Cardiac septum (tissue), 1 donor: ENCODE measurements around the gene ZDHHC19. TPM values are rescaled to one million over a fixed set of nuclear protein-coding genes. Genes with fewer than 3 reads are reported as not detected.
"Not testable (repeated sequence)": the region's sequence is repeated elsewhere in the genome, so short reads cannot be mapped to it uniquely, and the experiment has no call there.

Source experiments
- DNase-seq: peaks from one replicate; pipeline ENCODE4 v3.0.0-alpha.2; 2020; ENCODE audit warnings: low spot score
- intact Hi-C: fragments of 100-400 bp; cut with DNase I; formaldehyde crosslinking; loops from one replicate; pipeline ENCODE4 v1.14.0; 2022
- long read RNA-seq: library from polyadenylated mRNA; unstranded; transcript quantifications from one replicate; pipeline ENCODE4 v2.0.0, GENCODE V29; 2021
- total RNA-seq: library from RNA; stranded (reverse); fragmentation: NEBNext Ultra II Directional; extraction: Animal tissue kit (Norgen Biotek cat#: 25700); gene quantifications from one replicate; pipeline ENCODE4 v1.2.1, GENCODE V29; 2021
- donor health status: DM: no; HTN: no; CAD: no.

Gene ZDHHC19, protein sequence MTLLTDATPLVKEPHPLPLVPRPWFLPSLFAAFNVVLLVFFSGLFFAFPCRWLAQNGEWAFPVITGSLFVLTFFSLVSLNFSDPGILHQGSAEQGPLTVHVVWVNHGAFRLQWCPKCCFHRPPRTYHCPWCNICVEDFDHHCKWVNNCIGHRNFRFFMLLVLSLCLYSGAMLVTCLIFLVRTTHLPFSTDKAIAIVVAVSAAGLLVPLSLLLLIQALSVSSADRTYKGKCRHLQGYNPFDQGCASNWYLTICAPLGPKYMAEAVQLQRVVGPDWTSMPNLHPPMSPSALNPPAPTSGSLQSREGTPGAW
- total RNA-seq: 0.24 TPM
- long read RNA-seq: 0 reads

DNA sequence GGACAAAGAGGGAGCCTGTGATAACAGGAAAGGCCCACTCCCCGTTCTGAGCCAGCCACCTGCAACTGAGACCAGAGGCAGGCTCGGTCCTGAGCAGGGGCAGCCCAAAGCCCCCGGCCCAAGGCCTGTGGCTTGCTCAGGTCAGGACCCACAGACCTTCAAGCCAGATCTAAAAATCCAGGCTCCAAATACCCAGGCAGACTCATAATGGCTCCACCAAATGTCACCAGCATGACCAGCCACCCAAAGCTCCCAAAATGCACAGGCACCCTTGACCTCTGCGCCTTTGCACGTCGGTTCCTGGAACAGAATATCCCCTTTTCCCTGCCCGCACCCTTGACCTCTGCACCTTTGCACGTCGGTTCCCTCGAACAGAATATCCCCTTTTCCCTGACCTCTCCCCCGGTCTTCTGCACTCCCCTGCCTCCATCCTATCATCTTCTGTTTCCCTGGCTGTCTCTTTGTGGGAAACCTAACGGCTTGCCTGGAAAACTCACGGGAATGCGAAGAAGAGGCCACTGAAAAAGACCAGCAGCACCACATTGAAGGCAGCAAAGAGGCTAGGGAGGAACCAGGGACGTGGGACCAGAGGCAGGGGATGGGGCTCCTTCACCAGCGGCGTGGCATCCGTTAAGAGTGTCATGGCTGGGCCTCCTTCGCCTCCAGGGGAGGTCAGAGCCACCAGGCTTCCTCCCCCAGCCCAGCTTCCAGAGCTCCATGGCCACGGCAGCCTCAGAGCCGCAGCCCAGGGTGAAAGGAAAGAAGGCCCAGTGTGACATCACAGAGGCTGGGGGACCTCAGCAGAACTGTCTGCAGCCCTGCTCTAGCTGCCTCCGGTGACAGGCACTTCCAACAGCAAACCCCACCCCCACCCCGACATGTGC lies at the start of gene ZDHHC19:
Gene ZDHHC19 (minus strand): TSS at position 728 of the 884 bp plus-strand sequence. CDS start 85 bp downstream, at position 643.
- no peak for DNase-seq
- intact Hi-C loops: no loop called here

DNA sequence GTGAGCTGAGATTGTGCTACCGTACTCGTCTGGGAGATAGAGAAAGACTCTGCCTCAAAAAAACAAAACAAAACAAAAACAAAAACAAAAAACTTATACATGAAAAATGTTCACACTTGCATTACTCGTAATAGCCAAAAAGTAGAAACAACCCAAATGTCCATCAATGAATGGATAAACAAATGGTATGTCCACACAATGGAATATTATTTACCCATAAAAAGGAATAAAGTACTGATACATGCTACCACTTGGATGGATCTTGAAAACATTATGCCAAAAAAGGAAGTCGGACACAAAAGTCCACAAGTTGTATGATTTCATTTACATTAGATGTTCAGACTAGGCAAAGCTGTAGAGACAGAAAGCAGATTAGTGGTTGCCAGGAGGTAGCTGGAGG lies 49.6 kb upstream of the ZDHHC19 start:
- intact Hi-C loops: no loop called here
- no peak for DNase-seq

DNA sequence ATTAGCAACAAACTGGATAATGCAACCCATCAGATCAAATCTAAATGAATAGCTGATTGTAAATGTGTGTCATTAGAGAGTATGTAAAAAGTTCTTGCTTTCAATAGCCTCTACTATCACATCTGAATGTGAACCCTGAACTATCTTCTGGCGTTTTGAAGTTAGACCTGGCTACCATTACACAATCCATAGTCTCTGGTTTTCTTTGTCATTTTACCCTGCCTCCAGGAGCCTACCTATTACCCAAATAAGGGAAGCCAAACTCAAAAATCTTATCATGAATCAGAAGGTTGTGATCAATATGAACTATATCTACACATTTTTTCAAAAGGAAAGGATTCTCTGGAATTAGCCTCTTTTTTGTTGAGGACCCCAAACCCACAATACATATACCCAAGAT lies 44.6 kb upstream of the ZDHHC19 start:
- intact Hi-C loops: loop anchor here (10.0 kb wide), 1 partner anchor 429 kb away; no protein-coding TSS in a partner anchor

DNA sequence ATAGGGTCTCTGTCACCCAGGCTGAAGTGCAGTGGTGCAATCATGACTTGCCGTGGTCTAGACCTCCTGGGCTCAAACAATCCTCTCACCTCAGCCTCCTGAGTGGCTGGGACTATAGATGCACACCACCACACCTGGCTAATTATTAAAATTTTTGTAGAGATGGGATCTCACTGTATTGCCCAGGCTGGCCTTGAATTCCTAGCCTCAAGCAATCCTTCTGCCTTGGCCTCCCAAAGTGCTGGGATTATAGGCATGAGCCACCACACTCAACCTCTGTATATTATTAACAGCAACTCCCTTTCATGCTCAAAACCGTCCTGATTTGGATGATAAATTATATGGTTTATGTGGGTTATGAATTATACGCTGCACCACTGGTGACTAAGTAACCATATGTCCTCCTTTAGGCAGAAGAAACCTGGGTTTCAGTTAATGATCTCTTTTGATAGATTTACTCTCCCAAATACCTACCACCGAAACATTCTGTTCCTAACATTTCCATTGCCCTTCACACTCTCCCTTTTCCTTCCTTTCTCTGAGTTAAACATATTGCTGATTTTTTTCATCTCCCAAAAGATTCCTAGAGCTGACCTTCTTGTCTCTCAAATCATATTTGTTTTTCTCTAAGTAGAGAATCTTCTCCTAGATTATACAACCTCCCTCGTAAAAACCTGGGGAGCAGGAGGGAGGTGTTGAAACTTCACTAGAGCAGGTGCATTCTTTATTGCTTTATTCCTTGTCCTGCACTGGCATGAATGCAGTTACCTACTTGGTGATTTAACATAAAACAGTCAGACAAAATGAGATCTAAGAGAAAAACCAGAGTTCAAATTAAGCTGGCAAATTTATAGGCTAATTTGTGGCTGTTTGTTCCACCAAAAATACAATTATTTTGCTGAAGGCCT lies 43.4 kb upstream of the ZDHHC19 start:
- no peak for DNase-seq
- intact Hi-C loops: loop anchor here (10.0 kb wide), 1 partner anchor 430 kb away; no protein-coding TSS in a partner anchor

More for the DNA sequence above, 44.6 kb upstream of the ZDHHC19 start:
- DNase-seq: no peak

DNA sequence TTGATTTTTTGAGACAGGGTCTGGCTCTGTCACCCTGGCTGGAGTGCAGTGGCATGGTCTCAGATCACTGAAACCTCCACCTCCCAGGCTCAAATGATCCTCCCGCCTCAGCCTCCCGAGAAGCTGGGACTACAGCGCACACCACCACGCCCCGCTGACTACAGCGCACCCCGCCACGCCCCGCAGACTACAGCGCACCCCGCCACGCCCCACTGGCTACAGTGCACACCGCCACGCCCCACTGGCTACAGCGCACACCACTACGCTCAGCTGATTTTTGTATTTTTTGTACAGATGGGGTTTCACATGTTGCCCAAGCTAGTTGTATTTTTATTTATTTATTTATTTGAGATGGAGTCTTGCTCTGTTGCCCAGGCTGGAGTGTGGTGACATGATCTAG lies 40.7 kb upstream of the ZDHHC19 start:
- intact Hi-C loops: loop anchor here (2.0 to 10.0 kb wide), 2 partner anchors 267 to 433 kb away; no protein-coding TSS in a partner anchor
- no peak for DNase-seq

DNA sequence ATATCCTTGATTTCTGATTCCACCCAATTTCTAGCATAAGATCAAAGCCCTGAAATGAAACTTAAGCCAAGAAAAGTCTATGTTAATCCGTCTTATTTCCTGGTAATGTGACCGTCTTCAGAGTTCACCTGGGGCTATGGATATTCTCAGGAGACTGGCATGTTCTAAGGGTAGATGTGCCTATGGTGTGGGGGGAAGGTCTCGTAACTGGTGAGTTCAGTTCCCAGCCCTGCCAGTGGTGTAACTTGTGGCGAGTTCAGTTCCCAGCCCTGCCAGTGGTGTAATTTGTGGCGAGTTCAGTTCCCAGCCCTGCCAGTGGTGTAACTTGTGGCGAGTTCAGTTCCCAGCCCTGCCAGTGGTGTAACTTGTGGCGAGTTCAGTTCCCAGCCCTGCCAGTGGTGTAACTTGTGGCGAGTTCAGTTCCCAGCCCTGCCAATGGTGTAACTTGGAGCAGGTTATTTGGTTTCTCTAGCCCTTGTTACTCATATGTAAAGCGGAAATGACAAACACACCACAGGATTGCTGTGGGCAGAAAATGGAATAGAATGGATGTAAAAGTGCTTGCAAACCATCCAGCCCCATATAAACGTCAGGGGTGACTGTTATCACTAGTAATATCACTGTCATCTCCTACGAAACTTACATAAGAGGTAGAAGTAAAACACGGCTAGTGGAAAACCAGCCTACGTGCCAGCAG lies 35.6 kb upstream of the ZDHHC19 start:
- DNase-seq: no peak
- intact Hi-C loops: no loop called here

DNA sequence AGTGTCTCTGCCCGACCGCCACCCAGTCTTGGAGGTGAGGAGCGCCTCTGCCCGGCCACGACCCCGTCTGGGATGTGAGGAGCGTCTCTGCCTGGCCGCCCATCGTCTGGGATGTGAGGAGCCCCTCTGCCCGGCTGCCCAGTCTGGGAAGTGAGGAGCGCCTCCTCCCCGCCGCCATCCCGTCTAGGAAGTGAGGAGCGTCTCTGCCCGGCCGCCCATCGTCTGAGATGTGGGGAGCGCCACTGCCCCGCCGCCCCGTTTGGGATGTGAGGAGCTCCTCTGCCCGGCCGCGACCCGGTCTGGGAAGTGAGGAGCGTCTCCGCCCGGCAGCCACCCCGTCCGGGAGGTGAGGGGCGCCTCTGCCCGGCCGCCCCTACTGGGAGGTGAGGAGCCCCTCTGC lies 33.0 kb upstream of the ZDHHC19 start:
- intact Hi-C loops, DNase-seq: not testable (repeated sequence)

DNA sequence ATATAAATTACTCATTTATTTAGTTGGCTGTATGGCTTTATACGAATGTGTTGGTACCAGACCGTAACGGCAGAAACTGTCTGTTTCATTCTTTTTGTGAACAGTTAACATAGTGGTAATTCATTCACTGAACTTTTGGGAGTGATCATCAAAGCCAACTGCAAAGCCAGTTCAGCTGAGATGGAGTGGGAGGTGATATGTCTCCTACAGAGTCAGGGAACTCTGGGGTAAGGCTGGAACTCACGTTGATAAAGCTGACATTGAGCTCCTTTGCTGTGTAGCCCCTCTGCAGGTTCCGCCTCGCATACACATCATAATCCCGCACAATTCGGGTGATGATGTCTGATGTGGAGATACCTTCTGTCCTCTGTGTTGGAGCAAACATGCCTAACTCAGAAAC lies 30.5 kb upstream of the ZDHHC19 start:
- intact Hi-C loops: no loop called here
- DNase-seq: no peak

DNA sequence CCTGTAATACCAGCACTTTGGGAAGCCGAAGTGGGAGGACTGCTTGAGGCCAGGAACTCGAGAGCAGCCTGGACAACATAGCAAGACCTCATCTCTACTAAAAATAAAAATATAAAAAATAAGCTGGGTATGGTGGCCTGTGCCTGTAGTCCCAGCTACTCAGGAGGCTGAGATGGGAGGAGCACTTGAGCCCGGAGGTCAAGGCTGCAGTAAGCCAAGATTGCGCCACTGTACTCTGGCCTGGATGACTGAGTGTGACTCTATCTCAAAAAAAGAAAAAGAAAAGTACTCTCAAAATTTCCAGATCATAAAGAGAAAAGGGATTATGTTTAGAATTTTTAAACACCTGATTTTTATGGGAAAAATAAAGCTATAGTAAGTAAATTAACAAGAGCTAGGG lies 29.2 kb upstream of the ZDHHC19 start:
- DNase-seq: no peak
- intact Hi-C loops: no loop called here

DNA sequence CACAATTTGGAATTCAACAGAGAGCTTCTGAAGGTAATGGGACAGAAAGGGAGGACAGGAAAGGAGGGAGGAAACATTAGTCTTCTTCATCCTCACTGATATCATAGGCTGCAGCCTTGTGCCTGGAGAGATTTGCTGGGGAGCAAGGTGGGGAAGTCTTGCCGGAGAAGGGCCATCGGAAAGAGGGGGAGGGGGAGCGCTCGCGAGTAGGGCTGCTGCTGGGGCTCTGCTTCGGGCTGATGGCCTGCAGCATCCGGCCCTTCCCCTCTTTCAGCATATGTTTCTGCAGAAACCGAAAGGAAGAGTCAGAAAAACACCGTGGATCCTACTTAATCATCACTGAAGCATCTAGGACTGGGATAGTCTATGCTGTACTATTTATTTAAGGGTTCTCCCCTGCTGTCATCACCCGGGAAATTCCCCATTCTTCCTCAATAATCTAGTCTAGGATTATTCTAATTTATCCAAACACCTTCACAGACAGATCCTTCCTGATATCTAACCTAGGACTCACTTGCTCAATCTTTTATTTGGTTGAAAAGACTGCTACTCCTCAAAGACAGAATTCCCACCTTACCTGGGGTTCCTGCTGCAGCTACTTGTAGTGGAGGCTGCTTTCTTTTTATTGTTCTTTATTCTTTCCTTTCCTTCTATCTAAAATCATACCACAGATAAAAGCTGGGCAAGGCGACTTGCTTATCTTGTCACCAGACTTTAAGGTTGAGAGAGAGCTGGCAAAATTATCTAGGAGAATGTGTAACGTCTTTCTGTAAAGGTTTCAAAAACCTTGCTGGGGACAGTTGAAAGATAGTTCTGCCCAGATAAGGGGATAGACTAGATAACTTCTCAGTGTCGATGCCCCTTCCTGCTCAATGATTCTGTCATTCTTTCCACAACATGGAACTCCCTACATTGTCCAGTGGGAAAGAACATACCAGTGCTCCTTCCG lies 27.7 kb upstream of the ZDHHC19 start:
- intact Hi-C loops: no loop called here
- DNase-seq: no peak

DNA sequence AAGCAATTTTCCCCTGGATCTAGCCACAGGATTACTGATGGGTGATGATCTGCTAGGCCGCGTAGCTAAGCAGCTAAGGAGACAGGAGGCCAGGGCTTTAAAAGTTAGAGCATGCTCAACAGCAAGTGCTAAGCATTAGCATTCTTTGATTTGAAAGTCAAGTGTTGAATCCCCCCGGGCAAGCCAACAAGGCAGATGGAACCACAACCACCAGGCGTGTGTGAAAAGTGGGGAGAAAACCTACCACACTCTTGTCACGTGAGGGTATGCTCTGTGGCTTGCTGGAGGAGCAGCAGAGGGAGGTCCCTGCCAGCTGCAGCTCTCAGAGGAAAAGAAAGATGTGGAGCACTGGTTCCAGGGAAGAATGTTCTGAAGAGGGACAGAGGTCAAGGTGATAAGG lies 26.0 kb upstream of the ZDHHC19 start:
- intact Hi-C loops: no loop called here

DNA sequence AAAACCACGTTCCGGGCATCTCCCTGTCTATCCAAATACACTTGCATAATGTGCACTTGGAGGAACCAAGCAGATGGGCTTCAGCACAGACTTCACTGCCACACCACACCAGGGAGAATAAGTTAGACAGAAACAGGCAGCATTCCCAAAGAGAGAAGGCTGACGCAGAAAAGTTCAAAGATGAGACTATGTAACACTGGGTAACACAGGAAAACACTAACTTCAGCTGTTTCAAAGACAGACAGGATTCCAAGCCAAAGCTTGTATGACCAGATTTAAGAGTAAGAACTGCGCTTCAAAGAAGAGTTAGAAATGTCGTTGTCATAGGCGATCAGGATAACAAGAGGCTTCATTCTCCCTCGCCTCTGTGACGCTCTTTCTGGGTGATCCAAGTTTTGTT lies 25.0 kb upstream of the ZDHHC19 start:
- intact Hi-C loops: no loop called here
- DNase-seq: no peak

More for the DNA sequence above, 26.0 kb upstream of the ZDHHC19 start:
- DNase-seq: no peak

DNA sequence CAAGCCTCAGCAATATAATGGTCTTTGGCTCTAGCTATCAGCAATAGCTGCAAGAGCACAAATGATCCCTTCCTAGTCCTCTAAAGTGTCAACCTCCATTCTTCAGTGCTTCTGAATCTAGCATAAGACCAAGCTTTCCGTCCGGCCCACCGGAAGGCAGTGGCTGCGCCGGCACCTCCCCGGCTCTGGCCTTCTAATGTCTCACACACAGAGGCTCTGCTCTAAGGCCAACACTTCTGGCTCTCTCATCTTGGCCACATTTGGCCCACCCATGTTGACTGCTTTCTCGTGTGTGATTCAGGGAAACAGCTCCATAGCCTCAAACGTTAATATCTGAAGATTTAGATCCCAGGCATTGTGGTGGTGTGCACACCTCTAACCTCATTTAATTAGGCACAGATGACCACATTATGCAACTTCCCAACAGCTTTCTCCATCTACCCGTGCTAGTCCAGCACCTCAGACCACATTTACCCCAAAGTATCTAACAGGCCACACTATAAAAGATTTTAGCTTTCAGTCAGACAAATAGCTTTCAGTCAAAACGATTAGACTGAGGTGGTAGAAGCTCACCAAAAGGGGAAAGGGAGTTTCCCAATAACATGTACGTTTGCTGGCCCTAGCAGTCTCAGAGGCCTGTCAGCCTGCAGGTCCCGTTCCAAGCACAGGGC lies 24.4 kb upstream of the ZDHHC19 start:
- intact Hi-C loops: no loop called here

DNA sequence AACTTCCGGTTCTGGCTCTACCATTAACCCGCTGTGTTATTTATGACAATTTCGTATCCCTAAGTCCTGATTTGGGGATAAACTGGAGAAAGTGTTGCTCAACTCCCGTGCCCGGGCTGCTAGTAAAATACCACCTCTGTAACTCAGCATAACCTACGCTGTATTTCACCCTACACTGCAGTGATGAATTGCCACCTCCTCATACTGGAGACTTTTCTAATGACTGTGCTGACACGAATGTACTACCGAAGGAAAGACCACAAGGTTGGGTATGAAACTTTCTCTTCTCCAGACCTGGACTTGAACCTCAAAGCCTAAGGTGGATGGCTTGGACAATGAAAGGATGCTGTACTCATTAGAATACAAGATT lies 21.7 kb upstream of the ZDHHC19 start:
- intact Hi-C loops: no loop called here
- no peak for DNase-seq

More for the DNA sequence above, 24.4 kb upstream of the ZDHHC19 start:
- DNase-seq: no peak

DNA sequence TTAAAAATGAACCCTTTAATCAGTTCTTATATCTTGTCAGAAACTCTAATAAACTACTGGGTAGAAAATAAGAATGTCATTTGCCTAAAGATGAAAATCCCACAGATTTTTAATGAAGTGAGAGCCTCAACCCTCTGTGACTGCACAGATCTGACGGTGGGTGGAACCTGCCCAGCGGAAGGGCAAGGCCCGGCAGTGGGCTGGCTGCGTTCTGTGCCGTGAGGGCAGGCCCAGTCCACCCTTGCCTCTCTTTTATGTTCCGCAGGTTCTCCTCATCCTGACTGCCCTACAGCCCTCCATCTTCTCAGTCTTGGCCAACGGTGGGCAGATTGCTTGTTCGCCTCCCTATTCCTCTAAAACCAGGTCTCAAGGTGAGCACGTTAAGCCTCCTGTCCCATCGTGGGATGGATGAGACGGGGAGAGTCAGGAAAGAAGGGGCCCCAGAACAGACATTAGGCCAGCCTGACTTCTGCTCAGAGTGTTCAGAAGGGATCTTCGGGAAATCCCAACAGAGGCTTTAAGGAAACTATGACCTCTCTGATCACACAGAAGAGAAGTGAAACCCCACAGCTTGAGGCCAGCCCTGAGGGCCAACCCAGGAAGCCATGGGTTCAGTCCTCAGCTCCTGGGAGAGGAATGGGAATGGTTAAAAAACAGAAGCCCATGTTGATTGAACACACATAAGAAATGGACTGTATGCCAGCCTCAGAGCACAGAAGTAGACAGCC lies 21.1 kb upstream of the ZDHHC19 start:
- intact Hi-C loops: no loop called here
- no peak for DNase-seq

DNA sequence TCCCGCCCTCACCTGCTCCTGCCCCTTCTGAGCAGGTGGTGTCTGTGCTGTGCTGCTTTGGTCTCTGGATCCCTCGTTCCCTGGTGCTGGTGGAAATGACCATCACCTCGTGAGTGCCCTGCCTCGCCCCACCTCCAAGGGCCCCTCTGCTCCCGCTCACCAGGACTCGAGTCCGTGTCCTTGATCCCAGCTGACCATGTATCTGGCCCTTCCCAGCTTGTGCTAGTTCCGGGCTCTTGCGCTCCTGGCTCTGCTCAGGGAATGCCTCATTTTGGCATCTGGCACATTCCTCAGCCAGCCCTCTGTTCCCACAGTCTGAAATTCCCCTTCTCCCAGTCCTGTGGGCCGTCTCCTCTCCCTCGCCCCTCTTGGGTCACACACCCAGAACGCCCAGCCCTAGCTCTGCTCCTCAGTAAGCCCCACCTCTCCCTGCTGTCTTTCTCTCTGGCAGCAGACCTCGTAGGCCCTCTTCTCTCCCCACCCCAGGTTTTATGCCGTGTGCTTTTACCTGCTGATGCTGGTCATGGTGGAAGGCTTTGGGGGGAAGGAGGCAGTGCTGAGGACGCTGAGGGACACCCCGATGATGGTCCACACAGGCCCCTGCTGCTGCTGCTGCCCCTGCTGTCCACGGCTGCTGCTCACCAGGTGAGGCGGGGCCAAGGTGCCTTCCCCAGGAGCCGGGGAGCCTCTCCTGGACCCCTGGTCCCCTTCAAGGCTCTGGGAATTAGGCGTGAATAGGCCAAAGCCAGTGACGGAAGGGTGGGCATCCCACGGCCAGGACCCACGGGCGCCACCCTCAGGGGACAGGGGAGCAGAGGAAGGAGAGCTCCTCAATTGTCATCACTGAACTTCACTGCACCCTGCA lies 16.7 kb upstream of the ZDHHC19 start:
- DNase-seq: no peak
- intact Hi-C loops: no loop called here
